ENCODE data around the gene MARCHF4.

MARCHF4 gene

DNA sequence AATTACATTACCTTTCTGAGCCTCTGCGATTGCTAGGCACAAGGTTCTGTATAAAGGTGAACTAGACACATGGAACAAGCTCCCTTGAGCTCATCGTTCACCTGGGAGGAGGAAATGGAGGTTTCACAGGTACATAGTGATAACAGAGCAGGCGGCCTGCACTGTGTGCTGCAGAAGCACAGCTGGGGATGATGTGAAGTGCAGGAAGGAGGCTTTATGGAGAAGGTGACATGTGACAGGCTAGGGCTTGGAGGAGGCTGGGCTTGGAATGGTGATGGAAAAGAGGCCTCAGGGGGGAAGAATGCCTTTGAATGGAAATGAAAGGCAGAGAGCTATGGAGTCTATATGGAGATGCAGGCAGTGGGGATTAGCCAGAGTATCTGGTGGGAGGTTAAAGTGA is 22.9 kb downstream of the MARCHF4 start:
- no peaks in the 10 kb centered on the region for H3K36me3 Mint-ChIP-seq
- H3K4me1 Mint-ChIP-seq: peaks cover 4% of the 10 kb centered on the region
- DNase-seq (ENCODE audit: low spot score in 2 of 2) (no peak), ATAC-seq (ENCODE audit: low read depth) (no peak)
- H3K4me3 Mint-ChIP-seq: no peak overlapping the region
- H3K27ac Mint-ChIP-seq: no peak overlapping the region
- no peaks in the 10 kb centered on the region for H3K9me3 Mint-ChIP-seq
- H3K27me3 Mint-ChIP-seq: peaks cover 29% of the 10 kb centered on the region

DNA sequence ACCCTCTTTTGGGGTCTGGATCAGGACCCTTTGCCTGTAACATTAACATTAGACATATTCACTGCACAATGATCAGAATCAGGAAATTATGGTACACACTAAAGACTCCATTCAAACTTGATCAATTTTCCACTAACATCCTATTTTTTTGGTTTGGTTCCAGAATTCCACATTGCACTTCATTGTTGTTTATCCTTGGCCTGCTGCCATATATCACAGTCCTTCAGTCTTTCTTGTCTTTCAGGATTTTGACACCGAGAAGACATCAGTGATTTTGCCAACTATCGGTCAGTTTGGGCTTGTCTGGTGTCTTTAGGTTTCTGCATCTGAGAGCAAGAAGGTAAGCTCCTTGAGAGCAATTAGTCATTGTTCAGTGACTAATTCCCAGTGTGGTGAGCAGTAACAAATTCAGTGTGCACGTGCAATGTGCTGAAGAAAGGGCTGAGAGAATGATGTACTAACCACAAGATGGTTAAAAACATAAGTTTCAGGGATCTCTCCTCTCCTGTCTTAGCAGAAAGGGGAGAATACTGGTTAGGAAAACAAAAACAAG is 23.5 kb downstream of the MARCHF4 start:
- no peak overlapping the region for H3K4me3 Mint-ChIP-seq
- ATAC-seq (ENCODE audit: low read depth) (no peak), DNase-seq (ENCODE audit: low spot score in 2 of 2) (no peak)
- H3K4me1 Mint-ChIP-seq: peaks cover 4% of the 10 kb centered on the region
- peaks cover 30% of the 10 kb centered on the region for H3K27me3 Mint-ChIP-seq
- no peaks in the 10 kb centered on the region for H3K9me3 Mint-ChIP-seq
- H3K27ac Mint-ChIP-seq: no peak overlapping the region
- no peaks in the 10 kb centered on the region for H3K36me3 Mint-ChIP-seq

DNA sequence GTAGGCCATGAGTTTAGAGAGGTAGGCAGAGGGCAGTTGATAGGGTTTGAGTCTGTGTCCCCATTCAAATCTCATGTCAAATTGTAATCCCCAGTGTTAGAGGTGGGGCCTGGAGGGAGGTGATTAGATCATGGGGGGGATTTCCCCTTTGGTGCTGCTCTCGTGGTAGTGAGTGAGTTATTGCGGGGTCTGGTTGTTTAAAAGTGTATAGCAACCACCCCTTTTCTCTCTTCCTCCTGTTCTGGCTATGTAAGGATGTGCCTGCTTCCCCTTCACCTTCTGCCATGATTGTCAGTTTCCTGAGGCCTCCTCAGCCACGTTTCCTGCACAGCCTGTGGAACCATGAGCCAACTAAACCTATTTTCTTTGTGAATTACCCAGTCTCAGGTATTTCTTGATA is 25.5 kb downstream of the MARCHF4 start:
- Mint-ChIP-seq H3K4me1 (peaks cover 4% of the 10 kb centered on the region), H3K9me3 (no peaks in the 10 kb centered on the region), H3K36me3 (no peaks in the 10 kb centered on the region), H3K27ac (no peak overlapping the region), H3K4me3 (no peak overlapping the region), H3K27me3 (peaks cover 31% of the 10 kb centered on the region)
- ATAC-seq (ENCODE audit: low read depth) (no peak), DNase-seq (ENCODE audit: low spot score in 2 of 2) (no peak)

DNA sequence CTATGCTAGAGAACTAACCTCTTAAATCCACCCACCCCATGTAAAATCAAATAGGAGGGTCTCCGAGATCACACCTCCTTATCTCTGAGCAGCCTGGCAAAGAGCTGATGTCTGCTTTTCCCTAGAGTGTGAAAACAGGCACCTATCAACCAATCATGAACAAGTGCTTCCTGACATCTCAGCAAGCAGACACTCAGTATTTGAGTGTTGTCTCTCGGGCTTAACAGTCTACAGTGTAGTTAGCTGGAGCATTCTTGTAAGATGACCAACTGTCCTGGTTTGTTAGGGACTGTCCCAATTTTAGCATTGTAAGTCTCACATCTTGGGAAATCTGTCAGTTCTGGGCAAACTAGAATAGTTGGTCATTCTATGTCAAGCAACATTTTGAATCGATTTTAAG is 26.4 kb downstream of the MARCHF4 start:
- H3K27me3 Mint-ChIP-seq: peaks cover 31% of the 10 kb centered on the region
- H3K36me3 Mint-ChIP-seq: no peaks in the 10 kb centered on the region
- H3K27ac Mint-ChIP-seq: no peak overlapping the region
- no peaks in the 10 kb centered on the region for H3K9me3 Mint-ChIP-seq
- peaks cover 4% of the 10 kb centered on the region for H3K4me1 Mint-ChIP-seq
- ATAC-seq (ENCODE audit: low read depth) (no peak), DNase-seq (ENCODE audit: low spot score in 2 of 2) (no peak)
- no peak overlapping the region for H3K4me3 Mint-ChIP-seq

DNA sequence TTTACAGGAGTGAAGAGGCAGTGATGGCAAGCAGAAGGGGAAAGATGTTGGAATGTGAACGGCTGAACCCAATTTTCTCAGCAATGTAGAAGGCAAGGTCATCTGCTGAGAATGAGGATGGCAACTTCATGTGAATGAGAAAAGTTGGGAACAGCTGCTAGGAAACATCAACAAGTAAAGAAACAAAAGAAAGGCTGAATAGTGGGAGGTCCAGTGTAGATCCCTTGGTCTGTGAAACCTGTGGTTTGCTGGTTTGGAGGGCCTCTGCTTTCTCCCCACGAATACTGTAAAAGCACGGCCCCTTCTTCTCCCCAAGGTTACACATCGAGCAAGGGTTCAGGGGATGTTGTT is 27.4 kb downstream of the MARCHF4 start:
- no peak overlapping the region for H3K27ac Mint-ChIP-seq
- H3K4me3 Mint-ChIP-seq: no peak overlapping the region
- ATAC-seq (ENCODE audit: low read depth) (no peak), DNase-seq (ENCODE audit: low spot score in 2 of 2) (no peak)
- no peaks in the 10 kb centered on the region for H3K4me1 Mint-ChIP-seq
- H3K36me3 Mint-ChIP-seq: no peaks in the 10 kb centered on the region
- H3K27me3 Mint-ChIP-seq: peaks cover 25% of the 10 kb centered on the region
- no peaks in the 10 kb centered on the region for H3K9me3 Mint-ChIP-seq

DNA sequence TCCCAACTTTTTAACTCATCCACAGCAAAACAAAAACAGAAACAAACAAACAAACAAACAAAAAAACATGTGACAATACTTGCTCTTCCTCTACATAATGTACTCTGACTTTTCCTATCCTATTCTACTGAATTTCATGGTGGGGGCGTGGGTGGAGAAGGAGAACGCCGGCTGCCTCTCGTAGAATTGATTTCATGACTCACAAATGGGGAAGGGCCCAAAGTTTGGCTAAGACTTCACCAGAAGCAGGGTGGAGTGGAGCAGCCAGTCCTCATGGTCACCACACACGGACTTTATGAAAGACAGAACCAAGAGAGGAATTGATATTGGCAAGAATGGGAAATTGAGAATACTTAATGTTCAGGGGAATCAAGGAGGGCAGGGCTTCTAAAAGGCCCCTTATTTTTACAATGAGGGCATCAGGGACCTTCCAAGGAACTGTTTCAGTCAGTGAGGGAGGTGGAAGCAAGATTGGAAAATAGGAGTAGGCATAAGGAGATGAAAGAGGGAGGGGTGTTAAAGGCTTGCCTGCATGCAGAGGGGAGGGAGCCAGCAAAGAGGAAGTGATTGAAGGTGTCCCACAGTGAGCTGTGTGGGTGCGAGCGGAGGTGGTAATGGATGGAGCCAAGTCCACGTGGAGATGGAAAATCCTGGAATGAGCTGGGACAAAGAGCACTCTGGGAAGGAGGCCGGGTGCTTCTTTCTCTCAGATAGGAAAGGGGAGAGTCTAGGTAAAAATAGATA is 27.9 kb downstream of the MARCHF4 start:
- ATAC-seq (ENCODE audit: low read depth) (no peak), DNase-seq (ENCODE audit: low spot score in 2 of 2) (no peak)
- H3K27ac Mint-ChIP-seq: no peak overlapping the region
- H3K36me3 Mint-ChIP-seq: no peaks in the 10 kb centered on the region
- no peaks in the 10 kb centered on the region for H3K4me1 Mint-ChIP-seq
- no peaks in the 10 kb centered on the region for H3K9me3 Mint-ChIP-seq
- H3K4me3 Mint-ChIP-seq: no peak overlapping the region
- H3K27me3 Mint-ChIP-seq: peaks cover 23% of the 10 kb centered on the region

DNA sequence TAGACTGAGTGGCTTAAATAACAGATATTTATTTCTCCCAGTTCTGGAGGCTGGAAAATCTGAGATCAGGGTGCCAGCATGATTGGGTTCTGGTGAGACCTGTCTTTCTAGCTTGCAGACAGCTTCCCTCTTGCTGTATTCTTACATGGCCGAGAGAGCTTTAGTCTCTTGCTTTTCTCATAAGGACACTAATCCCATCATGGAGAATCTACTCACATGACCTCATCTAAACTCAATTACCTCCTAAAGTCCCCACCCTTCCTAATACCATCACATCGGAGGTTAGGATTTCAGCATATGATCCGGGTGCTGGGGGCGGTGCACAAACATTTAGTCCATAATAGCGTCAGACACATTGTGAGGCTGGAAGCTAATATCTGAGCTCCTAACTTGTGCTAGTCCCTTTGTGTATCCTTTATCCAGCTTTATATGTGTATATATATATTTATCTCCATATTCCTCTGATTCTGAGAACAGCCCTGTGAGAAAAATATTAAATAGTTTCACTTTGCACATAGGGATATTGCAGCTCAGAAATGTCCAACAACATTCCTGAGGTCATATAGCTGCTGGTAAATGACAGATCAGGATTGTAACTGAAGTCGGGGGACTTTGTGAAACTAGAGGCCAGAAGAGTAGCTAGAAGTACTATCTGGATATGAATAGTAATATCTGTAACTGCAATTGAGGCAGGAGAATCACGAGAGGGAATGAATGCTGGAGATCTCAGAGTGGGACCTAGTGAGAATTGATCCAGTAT is 28.9 kb downstream of the MARCHF4 start:
- DNase-seq (ENCODE audit: low spot score in 2 of 2): no peak
- no peak overlapping the region for H3K27ac Mint-ChIP-seq
- H3K27me3 Mint-ChIP-seq: peaks cover 23% of the 10 kb centered on the region
- ATAC-seq (ENCODE audit: low read depth): no peak
- no peaks in the 10 kb centered on the region for H3K36me3 Mint-ChIP-seq
- H3K4me3 Mint-ChIP-seq: no peak overlapping the region
- H3K4me1 Mint-ChIP-seq: no peaks in the 10 kb centered on the region
- H3K9me3 Mint-ChIP-seq: no peaks in the 10 kb centered on the region

DNA sequence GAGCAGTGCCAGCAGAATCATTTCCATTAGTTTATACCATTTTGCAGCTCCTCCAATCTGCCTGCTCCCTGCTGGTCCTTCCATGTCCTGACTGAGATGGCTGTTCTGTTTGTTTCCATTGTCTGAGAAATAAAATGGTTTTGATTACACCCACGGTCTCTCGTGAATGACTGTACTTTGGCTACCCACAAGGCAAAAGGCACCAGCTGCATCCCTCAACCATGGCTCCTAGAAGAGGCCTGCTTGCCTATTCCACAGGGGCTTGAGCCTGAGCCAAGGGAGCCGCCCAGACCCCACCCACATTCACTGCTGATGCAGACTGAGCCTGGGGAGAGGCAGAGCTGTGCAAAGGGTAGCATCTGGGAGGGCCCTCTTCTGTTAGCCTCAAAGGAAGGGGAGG is 31.2 kb downstream of the MARCHF4 start:
- DNase-seq (ENCODE audit: low spot score in 2 of 2): no peak
- ATAC-seq (ENCODE audit: low read depth): no peak
- no peaks in the 10 kb centered on the region for H3K9me3 Mint-ChIP-seq
- H3K27ac Mint-ChIP-seq: no peak overlapping the region
- H3K27me3 Mint-ChIP-seq: peaks cover 21% of the 10 kb centered on the region
- no peaks in the 10 kb centered on the region for H3K4me1 Mint-ChIP-seq
- no peaks in the 10 kb centered on the region for H3K36me3 Mint-ChIP-seq
- no peak overlapping the region for H3K4me3 Mint-ChIP-seq

DNA sequence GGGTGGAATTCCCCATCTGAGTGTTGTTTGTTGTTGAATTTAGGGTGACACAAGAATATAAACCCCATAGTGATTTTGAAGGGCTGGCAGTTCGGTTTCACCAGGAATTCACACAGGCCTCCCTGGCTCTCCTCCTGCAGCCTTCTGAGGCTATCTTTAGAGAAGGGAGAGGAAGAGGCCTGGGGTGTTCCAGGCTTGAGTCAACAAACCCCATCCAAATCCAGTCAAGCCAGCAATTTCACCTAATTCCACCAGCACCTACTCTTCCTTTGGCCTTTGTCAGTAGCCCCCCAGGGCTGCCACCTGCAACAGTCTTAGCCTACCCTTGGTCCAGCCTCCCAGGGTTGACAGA is 32.0 kb downstream of the MARCHF4 start:
- ATAC-seq (ENCODE audit: low read depth): no peak
- H3K36me3 Mint-ChIP-seq: no peaks in the 10 kb centered on the region
- no peaks in the 10 kb centered on the region for H3K4me1 Mint-ChIP-seq
- no peak overlapping the region for H3K27ac Mint-ChIP-seq
- no peaks in the 10 kb centered on the region for H3K9me3 Mint-ChIP-seq
- H3K27me3 Mint-ChIP-seq: peaks cover 22% of the 10 kb centered on the region
- H3K4me3 Mint-ChIP-seq: no peak overlapping the region
- DNase-seq (ENCODE audit: low spot score in 2 of 2): no peak

DNA sequence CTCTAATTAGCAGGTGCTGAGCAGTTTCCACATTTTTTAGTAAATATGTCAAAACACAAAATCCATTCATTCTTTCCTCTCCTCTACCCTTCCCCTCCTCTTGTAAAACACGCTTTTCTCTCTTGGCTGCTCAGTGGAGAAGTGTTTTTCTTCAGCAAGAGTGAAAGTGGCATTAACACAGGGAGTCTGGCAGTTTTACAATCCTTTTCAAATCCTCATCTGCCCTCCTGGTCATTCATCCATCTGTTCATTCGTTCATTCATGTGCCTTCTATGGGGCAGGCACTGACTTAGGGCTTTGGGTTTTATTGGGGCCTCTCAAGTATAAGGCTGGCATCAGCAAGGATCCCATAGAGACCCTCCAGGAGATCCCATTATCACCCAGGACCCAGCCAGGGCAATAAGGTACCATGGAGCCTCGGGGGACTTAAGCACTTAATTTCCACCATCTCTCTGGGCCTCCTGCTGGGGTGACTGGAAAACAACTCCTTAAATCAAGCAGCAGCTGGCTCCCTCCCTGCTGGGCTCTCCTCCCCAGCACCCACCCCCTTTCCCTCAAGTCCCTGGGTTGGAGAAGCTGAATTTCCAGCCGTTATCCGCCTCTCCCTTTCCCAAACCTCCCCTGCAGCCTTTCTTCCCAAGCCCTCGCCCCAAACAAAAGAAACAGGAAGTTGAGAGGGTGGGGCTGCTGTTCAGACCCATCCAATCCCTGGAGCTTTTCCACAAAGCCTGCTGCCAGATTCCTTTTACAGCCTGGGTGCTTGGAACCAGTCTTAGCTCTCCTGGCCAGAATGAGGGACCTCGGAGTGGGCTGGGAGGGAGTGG is 32.6 kb downstream of the MARCHF4 start:
- Mint-ChIP-seq H3K4me3 (no peak overlapping the region), H3K4me1 (no peaks in the 10 kb centered on the region), H3K9me3 (no peaks in the 10 kb centered on the region), H3K27ac (no peak overlapping the region), H3K27me3 (peaks cover 20% of the 10 kb centered on the region), H3K36me3 (no peaks in the 10 kb centered on the region)
- DNase-seq (ENCODE audit: low spot score in 2 of 2) (no peak), ATAC-seq (ENCODE audit: low read depth) (no peak)

DNA sequence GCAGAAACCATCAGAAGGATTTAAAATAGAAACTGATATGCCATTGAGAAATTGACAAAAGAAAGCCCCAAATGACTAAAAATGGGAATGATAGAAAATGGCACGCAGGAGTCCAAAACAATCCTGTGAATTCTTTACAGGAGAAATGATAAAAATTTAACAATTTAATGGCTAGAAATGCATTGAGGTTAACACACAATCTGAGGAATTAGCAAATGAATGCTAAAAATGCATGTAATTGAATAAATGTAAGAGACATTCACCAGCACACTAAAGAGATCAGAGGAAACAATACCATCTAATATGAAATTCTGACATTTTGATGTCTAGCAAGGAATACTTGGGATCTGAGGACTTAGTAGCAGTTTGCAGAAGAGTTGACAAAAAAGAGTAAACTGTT is 37.0 kb downstream of the MARCHF4 start:
- no peaks in the 10 kb centered on the region for H3K4me1 Mint-ChIP-seq
- DNase-seq (ENCODE audit: low spot score in 2 of 2) (no peak), ATAC-seq (ENCODE audit: low read depth) (no peak)
- H3K27me3 Mint-ChIP-seq: peaks cover 10% of the 10 kb centered on the region
- H3K9me3 Mint-ChIP-seq: no peaks in the 10 kb centered on the region
- no peaks in the 10 kb centered on the region for H3K36me3 Mint-ChIP-seq
- no peak overlapping the region for H3K4me3 Mint-ChIP-seq
- no peak overlapping the region for H3K27ac Mint-ChIP-seq

DNA sequence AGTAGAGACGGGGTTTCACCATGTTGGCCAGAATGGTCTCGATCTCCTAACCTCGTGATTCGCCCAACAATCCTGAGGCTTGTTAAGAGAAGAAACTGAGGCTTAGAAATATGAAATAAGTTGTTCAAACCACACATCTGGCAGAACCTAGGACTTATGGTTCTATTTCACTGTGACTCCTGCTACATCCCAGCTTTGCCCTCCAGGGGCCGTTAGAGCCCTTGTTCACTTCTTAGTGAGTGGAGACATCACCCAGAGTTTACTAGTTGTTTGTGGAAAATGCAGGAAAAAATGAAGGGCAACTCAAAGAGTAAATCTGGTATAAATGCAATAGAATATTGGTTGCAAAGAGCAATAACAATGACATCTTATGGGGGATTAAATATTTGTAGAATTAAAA is 43.9 kb downstream of the MARCHF4 start:
- Mint-ChIP-seq H3K27me3 (peaks cover 2% of the 10 kb centered on the region), H3K4me3 (no peak overlapping the region), H3K9me3 (no peaks in the 10 kb centered on the region), H3K27ac (no peak overlapping the region), H3K36me3 (no peaks in the 10 kb centered on the region), H3K4me1 (no peaks in the 10 kb centered on the region)
- ATAC-seq (ENCODE audit: low read depth) (no peak), DNase-seq (ENCODE audit: low spot score in 2 of 2) (no peak)

DNA sequence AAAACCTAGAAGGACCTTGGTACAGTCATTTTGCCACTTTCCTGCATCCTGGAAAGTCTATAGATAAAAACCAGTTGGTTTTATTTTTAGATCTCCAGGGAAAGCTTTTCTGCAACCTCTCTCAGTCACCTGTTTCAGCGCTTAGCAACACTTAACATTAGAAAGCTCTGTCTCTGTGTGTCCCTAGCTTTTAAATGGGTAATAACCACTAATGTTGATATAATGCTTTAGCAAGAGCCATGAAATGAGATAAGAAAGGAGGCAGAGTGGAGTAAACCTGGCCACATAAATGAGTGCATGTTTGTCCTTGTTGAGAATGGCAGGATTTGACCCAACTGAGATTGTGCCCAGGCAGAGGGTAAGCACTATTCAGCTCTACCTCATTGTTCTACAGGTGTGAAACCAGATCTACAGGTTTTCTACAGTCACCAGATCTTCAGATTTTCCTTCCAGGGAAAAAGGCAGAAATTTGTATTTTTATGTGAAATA is 44.8 kb downstream of the MARCHF4 start:
- Mint-ChIP-seq H3K9me3 (no peaks in the 10 kb centered on the region), H3K4me3 (no peak overlapping the region), H3K36me3 (no peaks in the 10 kb centered on the region), H3K27me3 (peaks cover 2% of the 10 kb centered on the region), H3K27ac (no peak overlapping the region), H3K4me1 (no peaks in the 10 kb centered on the region)
- DNase-seq (ENCODE audit: low spot score in 2 of 2) (no peak), ATAC-seq (ENCODE audit: low read depth) (no peak)

Measured in memory B cell (primary cell).